Stimulated activated CD4-positive, alpha-beta T cell treated with anti-CD3 and anti-CD28 coated beads, Interleukin-2, amount 100 ng/mL, for 48 hours (primary cell): Measurements from ENCODE around the gene ATXN7L1.
"Not testable (repeated sequence)": the region's sequence is repeated elsewhere in the genome, so short reads cannot be mapped to it uniquely, and the experiment has no call there.

ENCODE experiments used
- DNase-seq, 2 donors: peaks; one replicate each; pipeline ENCODE4 v3.0.0-alpha.2; 2020

ATXN7L1 gene

GRCh38 chr7:105887569-105888189 lies 11.3 kb upstream of the ATXN7L1 start:
- DNase-seq, result no peak

- no peak for DNase-seq
These were observed 10.4 kb upstream of the ATXN7L1 start for GRCh38 chr7:105886776-105887175.

GRCh38 chr7:105885387-105886111 lies 9.2 kb upstream of the ATXN7L1 start:
- DNase-seq, result no peak

DNA sequence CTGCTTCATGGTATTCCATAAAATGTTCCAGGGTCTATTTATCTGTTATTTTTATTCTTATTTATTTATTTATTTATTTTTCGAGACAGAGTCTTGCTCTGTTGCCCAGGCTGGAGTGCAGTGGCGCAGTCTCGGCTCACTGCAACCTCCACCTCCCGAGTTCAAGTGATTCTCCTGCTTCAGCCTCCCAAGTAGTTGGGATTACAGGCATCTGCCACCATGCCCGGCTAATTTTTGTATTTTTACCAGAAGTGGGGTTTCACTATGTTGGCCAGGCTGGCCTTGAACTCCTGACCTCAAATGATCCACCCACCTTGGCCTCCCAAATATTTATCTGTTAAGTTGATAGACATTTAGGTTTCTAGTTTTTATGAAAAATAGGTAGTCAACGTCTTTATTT lies 6.8 kb upstream of the ATXN7L1 start:
- not testable (repeated sequence) for DNase-seq

DNA sequence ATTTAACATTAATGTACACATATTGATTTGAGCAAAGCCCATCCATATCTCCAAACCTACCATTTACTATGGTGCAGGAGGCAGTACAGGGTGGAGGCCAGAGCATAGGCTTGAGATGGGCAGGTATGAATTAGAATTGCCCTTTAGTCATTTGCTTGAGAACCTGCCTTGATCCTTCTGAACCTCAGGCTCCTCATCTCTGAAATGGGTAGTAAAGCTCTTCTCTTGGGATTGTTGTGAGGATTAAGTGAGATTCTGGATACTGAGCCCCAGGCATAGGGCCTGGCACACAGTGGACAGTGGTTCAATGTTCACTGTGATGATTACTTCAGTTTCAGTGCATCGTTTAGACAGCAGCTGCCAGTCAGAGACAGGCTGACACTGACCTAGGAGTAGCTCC lies 5.0 kb upstream of the ATXN7L1 start:
- no peak for DNase-seq

- no peak for DNase-seq
These were observed 4.4 kb upstream of the ATXN7L1 start for GRCh38 chr7:105880571-105881330.

GRCh38 chr7:105879782-105880181 lies 3.4 kb upstream of the ATXN7L1 start:
- no peak for DNase-seq

DNA sequence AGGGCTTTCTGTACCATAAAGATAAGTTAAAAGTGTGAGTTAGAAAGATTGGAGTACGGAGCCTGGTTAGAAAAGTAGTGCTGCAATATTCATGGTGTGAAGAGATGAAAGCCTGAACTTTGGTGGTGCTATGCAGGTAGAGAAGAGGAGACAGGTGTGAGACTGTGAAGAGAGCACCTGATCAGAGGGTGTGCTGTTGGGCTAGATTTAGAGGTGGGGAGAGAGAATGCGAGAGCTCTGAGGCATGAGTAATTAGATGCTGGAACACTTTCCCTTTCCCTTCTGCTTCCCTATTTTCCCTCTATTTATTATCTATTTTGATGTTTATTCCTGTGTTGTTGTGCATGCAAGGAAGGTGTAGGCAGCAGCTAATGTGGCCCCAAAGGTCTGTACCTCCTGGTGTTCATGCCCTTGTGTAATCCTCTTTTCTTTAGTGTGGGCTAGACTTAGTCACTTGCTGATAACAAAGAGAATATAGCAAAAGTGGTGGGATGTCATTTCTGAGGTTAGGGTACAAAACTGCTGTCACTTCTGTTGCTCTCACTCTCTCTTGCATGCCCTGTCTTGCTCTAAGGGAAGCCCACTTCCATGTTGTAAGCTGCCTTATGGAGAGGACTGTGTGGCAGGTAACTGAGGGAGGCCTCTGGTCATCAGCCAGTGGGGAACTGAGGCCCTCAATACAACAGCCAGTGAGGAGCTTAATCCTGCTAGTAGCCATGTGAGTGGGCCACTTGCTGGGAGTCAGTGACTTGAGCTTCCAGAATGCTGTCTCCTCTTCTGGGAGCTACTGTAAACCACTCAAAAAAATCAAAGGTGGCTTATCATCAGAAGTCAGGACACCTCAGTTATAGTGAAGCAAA lies 2.6 kb upstream of the ATXN7L1 start:
- no peak for DNase-seq

DNA sequence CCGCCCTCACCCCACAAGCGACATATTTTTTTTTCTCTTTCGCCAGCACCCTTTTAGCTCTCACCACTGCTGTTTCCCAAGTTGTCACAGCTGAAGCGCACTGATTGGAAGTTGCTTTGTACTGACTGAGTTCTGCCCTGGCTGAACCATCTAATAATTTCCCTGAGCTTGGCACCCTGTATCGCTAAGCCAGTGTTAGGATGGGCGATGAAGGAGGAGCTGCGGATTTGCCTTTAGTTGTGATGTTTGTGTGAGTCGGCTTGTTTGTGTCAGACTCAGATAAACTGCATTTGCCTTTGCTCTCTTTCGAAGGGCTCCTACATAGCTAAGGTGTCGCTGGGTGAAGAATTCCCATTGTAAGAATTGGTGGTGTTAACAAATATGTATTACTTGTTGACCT lies 1.3 kb upstream of the ATXN7L1 start:
- no peak for DNase-seq

DNA sequence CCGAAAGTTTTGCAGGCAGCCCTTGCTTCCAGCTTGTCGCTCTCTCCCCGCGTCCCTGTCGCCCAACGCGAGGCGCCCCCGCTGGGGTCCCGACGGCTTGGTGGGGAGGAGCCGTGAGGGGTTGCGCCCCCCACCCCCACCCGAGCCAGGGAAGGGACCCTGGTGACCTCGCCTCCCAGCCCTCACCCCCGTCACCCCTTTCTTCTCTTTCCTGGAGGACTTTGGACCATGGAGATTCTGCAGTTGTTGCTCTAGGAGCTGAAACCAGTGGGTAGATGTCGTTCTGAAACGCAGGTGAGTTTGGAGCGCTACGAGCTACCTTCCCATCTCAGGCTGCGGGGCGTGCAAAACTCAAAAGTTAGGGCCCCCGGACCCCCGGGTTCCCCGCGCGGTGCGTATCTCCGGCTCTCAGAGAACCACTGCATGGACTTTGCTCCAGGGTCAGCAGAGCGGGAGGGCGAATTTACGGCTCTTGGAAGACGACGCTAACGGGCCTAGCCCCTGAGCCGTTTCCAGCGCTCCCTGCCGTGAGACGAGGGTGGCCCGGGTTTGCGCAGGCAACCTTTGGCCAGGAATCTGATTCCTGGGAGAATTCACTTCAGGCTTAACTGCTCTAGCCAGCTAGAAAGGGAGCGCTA lies 684 bp upstream of the ATXN7L1 start:
- no peak for DNase-seq

DNA sequence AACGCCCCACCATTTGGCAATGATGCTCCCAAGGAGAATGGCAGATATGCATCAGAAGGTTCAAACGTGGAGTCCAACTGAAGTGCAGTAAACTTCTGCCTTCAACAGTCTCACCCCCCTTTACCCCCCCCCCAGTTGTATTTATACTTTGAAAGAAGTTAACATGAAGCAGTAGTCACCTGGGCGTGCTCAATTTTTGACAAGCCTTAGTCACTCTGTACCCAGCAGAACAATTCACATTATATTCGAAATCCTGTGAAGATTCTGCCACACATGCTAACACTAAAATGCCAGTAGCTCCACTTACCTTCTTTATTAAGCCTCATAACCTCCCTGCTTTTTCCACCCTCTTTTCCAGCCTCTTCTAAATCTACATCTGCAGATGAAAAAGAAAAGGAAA lies 894 bp downstream of the ATXN7L1 start:
- no peak for DNase-seq

GRCh38 chr7:105874055-105874454 lies 2.3 kb downstream of the ATXN7L1 start:
- no peak for DNase-seq

DNA sequence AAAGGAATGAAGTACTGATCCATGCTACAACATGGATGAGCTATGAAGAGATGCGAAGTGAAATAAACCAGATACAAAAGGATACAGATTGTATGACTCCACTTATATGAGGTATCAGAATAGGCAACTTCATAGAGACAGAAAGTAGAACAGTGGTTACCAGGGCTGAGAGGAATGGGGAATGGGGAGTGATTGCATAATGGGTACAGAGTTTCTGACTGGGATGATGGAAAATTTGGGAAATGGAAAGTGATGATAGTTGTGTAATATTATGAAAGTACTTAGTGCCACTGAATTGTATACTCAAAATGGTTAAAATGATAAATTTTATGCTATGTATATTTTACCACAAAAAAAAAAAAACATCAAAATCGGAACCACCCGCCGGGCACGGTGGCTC lies 3.9 kb downstream of the ATXN7L1 start:
- DNase-seq, result no peak

DNA sequence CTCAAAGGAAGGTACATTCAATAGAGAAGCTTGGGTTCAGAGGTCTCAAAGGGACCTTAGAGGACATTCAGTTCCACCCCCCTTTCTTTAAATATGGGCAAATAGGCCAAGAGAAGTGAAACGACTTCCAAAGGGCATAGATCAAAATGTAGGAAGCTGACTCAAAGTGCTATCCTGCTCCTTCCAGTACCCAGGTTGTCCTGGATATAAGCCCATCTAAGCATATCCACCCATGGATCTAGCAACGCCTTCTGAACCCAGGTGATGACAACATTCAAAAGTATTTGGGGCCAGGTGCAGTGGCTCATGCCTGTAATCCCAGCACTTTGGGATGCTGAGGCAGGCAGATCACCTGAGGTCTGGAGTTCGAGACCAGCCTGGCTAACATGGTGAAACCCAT lies 5.3 kb downstream of the ATXN7L1 start:
- DNase-seq, result no peak

DNA sequence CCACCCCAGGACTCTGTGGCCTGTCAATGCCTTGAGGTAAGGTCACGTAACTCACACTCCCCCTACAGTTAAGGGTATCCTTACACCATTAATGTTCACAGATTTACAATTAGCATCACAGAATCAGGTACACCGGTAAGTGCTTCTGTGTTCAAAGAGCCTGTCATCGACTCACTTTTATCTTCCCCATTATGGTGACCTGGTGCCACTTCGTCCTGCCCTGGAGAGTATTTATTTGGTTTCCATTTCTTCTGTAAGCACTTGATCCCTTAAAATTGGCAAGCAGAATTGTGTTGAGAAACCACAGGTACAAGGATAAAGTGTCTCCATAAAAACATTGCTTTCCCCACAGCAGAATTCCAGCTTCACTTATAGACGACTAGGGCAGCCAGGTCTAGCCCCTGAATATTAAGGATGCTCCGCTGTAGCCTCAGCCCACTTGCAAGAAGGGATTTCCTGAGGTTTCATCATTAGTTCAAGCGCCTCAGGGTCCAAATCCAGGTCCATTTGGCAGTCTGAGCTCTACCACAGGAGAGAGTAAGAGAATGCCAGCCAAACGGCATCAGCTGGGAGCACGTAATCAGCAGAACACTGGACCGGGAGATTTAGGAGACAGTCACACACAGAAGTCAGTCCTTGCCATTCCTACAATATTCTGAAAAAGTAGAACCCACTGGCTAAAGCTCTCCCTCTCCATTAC lies 10.1 kb downstream of the ATXN7L1 start:
- no peak for DNase-seq

GRCh38 chr7:105863876-105864275 lies 12.5 kb downstream of the ATXN7L1 start:
- DNase-seq, result no peak

- DNase-seq, result no peak
These were observed 13.6 kb downstream of the ATXN7L1 start for GRCh38 chr7:105862770-105863169.

GRCh38 chr7:105862276-105862675 lies 14.1 kb downstream of the ATXN7L1 start:
- DNase-seq, result no peak

GRCh38 chr7:105861224-105861623 lies 15.2 kb downstream of the ATXN7L1 start:
- DNase-seq, result no peak

GRCh38 chr7:105860793-105861192 lies 15.6 kb downstream of the ATXN7L1 start:
- no peak for DNase-seq

DNA sequence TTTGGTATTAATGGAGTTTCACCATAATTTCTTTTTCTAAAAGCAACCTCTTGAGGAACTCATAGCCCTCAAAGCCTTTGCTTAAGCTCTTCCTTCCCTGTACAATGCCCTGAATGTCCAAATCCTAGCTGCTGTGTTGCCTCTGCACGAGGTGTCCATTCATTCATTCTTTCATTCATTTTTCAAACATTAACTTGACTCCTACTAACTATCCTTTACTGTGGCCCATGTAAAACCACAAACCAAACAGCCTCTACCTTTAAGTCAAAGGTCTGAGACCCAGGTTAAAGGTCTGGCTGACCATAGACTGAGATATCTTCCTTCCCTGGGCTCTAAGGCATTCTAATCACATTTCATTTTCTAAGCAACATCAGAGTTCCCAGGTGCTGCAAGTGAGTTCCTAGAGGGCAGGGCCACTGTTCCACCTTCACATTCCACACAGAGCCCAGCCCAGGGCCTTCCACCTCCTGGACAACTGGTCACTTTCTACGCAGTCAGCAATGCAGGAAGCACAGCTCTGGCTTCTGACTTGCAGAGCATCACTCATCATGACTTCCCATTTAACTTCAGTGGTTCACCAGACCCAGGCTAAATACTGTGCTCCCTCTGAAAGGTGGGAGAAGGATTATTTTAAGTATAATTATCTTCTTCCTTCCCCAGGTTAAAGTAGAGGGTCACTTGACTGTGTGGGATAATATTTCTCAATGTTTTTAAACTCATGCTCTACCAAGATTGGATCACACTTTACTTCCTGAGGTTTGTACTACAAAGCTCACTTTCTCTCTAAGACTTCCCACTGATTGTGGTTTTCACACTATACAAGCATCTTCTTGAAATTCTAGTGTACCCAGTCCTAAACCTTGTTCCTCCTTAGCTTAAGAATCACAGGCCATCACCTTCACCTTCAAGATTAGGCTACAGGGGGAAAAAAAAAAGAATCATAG lies 19.1 kb downstream of the ATXN7L1 start:
- no peak for DNase-seq
